Colon (tissue), 2 donors: Measurements from ENCODE around the gene PATE1.

Experiments
- FAIRE-seq: peaks from 2 replicates; lab custom pipeline; 2012; peaks lifted over from hg19 to GRCh38; lab: Jason Lieb, UNC
- donor health status: control.
- donor health status: control.

Gene PATE1

GRCh38 chr11:125790825-125791224, 44.7 kb downstream of the PATE1 start:
- no peak for FAIRE-seq

DNA sequence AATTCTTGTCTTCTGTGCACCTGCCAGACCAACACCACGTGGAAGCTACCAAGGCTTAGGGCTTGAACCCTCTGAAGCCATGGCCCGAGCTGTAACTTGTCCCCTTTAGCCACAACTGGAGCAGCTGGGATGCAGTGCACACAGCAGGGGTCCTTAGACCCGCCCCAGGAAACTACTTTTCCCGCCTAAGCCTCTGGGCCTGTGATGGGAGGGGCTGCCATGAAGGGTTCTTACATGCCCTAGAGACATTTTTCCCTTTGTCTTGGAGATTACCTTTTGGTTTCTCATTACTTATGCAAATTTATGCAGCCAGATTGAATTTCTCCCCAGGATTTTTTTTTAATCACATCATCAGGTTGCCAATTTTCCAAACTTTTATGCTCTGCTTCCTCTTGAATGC, 51.6 kb downstream of the PATE1 start:
- no peak for FAIRE-seq
